T-helper 2 cell (primary cell): Measurements from ENCODE around the gene CDKN2AIP.
"Not testable (repeated sequence)": the region's sequence is repeated elsewhere in the genome, so short reads cannot be mapped to it uniquely, and the experiment has no call there.

Experiments used
- DNase-seq, 5 experiments: peaks; one replicate each; pipeline versions ENCODE4 v3.0.0 to v3.0.0-alpha.2; 2012 to 2022

The CDKN2AIP gene

GRCh38 chr4:183449193-183449882 lies 4.9 kb downstream of the CDKN2AIP start:
- no peak for DNase-seq

- no peak for DNase-seq
These were observed 5.7 kb downstream of the CDKN2AIP start for GRCh38 chr4:183450108-183450507.

GRCh38 chr4:183455431-183456195 lies 11.2 kb downstream of the CDKN2AIP start:
- peak in 1 of 5 experiments; percentile 59 for DNase-seq

GRCh38 chr4:183458005-183458404 lies 13.6 kb downstream of the CDKN2AIP start:
- no peak for DNase-seq

- not testable (repeated sequence) for DNase-seq
These were observed 19.6 kb downstream of the CDKN2AIP start for GRCh38 chr4:183463903-183464619.

GRCh38 chr4:183465879-183466278 lies 21.4 kb downstream of the CDKN2AIP start:
- DNase-seq: not testable (repeated sequence)

GRCh38 chr4:183467246-183467645 lies 22.8 kb downstream of the CDKN2AIP start:
- DNase-seq: no peak

- no peak for DNase-seq
These were observed 24.0 kb downstream of the CDKN2AIP start for GRCh38 chr4:183468210-183469095.

- DNase-seq: no peak
These were observed 24.8 kb downstream of the CDKN2AIP start for GRCh38 chr4:183469285-183469684.

- DNase-seq: no peak
These were observed 25.5 kb downstream of the CDKN2AIP start for GRCh38 chr4:183469936-183470335.

- DNase-seq: no peak
These were observed 26.4 kb downstream of the CDKN2AIP start for GRCh38 chr4:183470821-183471220.

- DNase-seq: peak; percentile 46 to 72 (median 58)
These were observed 27.7 kb downstream of the CDKN2AIP start for GRCh38 chr4:183471946-183472708.

GRCh38 chr4:183478123-183478522 lies 33.7 kb downstream of the CDKN2AIP start:
- no peak for DNase-seq

- no peak for DNase-seq
These were observed 34.5 kb downstream of the CDKN2AIP start for GRCh38 chr4:183478926-183479325.

- DNase-seq: not testable (repeated sequence)
These were observed 38.2 kb downstream of the CDKN2AIP start for GRCh38 chr4:183482515-183483095.

- DNase-seq: no peak
These were observed 39.6 kb downstream of the CDKN2AIP start for GRCh38 chr4:183483997-183484396.

- no peak for DNase-seq
These were observed 41.1 kb downstream of the CDKN2AIP start for GRCh38 chr4:183485411-183486160.

GRCh38 chr4:183492791-183493222 lies 48.4 kb downstream of the CDKN2AIP start:
- DNase-seq: no peak

- DNase-seq: no peak
These were observed 48.8 kb downstream of the CDKN2AIP start for GRCh38 chr4:183493246-183493645.

GRCh38 chr4:183495184-183495583 lies 50.7 kb downstream of the CDKN2AIP start:
- no peak for DNase-seq
